Stimulated activated memory B cell treated with anti-CD40 and anti-IgM and Interleukin-4, amounts not matched to agents 10 μg/mL and 1 μg/mL and 100 μg/mL, for 72 hours (primary cell): ENCODE measurements around the gene SZRD1.
A peak's percentile ranks its signal among the peaks of the same experiment; 100 is the strongest.
"Not testable (repeated sequence)": the region's sequence is repeated elsewhere in the genome, so short reads cannot be mapped to it uniquely, and the experiment has no call there.

Experiments
- ATAC-seq: fragments of 150-1000 bp; cut with Tn5 transposase; 2 replicates; pipeline ENCODE4 v1.10.0; 2021
- H3K27ac Mint-ChIP-seq: one replicate; pipeline ENCODE4 v1.8.0; 2022; ENCODE audit warnings: mild to moderate bottlenecking, mixed read lengths
- H3K27me3 Mint-ChIP-seq: one replicate; pipeline ENCODE4 v1.8.0; 2022; ENCODE audit warnings: mixed read lengths
- H3K36me3 Mint-ChIP-seq: one replicate; pipeline ENCODE4 v1.8.0; 2022; ENCODE audit warnings: mixed read lengths
- H3K4me1 Mint-ChIP-seq: one replicate; pipeline ENCODE4 v1.8.0; 2022; ENCODE audit warnings: mixed read lengths
- H3K4me3 Mint-ChIP-seq: one replicate; pipeline ENCODE4 v1.8.0; 2022; ENCODE audit warnings: mild to moderate bottlenecking, moderate library complexity, mixed read lengths
- H3K9me3 Mint-ChIP-seq: one replicate; pipeline ENCODE4 v1.8.0; 2022; ENCODE audit warnings: mixed read lengths

The SZRD1 gene

DNA sequence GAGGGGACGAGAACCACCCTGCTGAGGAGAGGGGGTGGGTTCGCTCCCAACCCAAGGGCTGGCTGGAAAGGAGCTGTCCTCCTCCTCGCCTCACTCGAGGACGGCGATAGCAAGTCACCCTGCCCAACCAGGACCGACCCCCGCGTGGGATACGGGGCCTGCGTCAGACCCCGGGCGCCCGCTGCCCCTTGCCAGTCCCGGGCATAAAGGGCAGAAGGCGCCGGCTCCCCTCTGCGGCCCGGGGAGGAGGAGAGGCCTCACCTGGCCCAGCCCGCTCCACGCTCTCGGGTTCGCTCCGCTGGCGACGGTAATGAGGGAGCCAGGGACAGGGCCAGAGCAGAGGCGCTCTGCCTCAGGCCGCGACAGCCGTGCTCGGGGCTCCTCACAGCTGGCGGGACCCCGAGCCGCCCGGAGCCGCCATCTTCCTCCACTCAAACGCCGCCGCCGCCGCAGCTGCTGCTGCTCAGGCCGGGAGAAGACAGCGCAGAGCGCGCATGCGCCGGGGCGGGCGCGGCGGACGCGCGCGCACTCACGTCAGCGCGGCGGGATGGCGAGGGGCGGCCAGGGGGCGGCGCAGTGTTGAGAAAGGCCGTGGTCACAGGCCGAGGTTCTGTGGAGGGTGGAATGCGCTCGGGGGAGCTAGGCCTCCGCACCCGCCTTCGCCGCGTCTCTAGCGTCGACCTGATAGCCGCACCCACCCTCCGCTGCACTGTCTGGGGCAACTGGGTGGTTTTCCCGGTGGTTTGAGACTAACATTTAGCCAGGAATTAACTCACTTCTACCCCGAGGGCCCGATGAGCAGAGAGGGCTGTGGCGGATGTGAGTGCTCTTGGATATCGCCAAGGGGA lies 14.8 kb upstream of the SZRD1 start, which contains the start of gene FBXO42:
Gene FBXO42, minus strand, starts transcription at position 487 of the 848 bp plus-strand sequence. CDS start 37,062 bp downstream, outside the sequence.
- ATAC-seq, result peak; percentile 98
- Mint-ChIP-seq H3K36me3 (no peaks in the 10 kb centered on the region), H3K27ac (peak within 1 kb of the TSS; percentile 95), H3K4me3 (peak within 1 kb of the TSS; percentile 96), H3K27me3 (no peaks in the 10 kb centered on the region), H3K4me1 (peaks cover 34% of the 10 kb centered on the region), H3K9me3 (no peaks in the 10 kb centered on the region)

DNA sequence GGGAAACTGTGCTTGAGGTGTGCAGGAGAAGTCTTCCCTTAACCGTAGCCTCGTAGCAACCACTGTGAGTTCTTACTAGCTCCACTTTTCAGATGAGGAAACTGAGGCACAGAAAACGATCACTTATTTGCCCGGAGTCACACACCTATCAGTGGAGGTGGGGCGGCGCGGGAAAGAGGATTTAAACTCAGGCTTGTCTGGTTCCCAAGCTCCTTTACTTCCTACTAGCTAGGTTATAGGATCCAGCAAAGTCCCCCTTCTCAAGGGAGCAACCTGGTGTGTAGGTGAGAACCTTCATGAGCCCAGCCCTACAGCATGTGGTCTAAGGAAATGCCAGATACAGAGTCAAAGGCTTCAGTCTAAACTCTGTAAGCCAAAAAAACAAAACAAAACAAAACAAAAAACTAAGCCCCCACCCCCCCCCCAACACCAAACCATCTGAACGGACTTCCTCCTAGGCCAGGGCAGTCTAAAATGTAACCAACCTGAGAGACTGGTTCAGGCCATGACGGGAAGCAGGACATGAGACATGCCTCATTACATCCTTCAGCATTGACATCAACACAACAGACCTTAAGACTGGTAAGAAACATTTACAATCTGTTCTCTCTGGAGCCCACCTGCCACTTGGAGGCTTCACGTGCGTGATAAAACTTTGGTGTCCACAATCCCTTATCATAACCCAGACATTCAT lies 14.1 kb upstream of the SZRD1 start:
- ATAC-seq, result no peak
- Mint-ChIP-seq H3K36me3 (no peaks in the 10 kb centered on the region), H3K27me3 (no peaks in the 10 kb centered on the region), H3K9me3 (no peaks in the 10 kb centered on the region), H3K4me3 (peak overlapping the region; percentile 96), H3K27ac (peak overlapping the region; percentile 95), H3K4me1 (peaks cover 33% of the 10 kb centered on the region)

DNA sequence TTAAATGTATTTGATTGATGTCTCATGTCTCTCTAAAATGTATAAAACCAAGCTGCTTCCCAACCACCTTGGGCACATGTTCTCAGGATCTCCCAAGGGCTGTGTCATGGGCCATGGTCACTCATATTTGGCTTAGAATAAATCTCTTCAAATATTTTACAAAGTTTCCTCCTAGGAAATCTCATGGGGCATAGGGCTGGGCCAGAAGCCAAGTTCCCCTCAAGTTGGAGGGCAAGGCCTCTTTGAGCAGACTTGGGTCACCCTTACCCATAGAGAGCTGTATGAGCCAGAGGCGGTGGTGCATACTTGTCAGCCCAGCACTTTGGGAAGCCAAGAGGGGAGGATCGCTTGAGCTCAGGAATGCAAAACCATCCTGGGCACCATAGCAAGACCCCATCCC lies 12.4 kb upstream of the SZRD1 start:
- H3K27ac Mint-ChIP-seq, result no peak overlapping the region
- no peak for ATAC-seq

DNA sequence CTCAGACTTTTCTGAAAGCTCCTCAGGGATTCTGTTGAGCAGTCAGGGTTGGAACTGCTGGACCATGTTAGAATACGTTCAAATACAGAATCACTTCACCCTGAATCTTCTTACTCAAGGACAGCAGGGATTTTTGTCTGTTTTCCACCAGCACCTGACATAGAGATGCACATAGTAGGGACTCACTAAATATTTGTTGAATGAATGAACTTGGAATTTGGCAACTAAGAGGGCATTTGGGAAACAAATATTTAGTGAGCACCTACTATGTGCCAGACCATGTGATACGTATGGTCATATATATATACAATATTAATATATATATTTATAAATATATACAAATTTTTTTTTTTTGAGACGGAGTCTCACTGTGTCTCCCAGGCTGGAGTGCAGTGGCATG lies 10.2 kb upstream of the SZRD1 start:
- Mint-ChIP-seq H3K9me3 (no peaks in the 10 kb centered on the region), H3K27ac (no peak overlapping the region), H3K4me3 (no peak overlapping the region), H3K36me3 (no peaks in the 10 kb centered on the region), H3K27me3 (no peaks in the 10 kb centered on the region), H3K4me1 (peaks cover 3% of the 10 kb centered on the region)
- no peak for ATAC-seq

More for the DNA sequence above, 12.4 kb upstream of the SZRD1 start:
- Mint-ChIP-seq H3K4me1 (peaks cover 24% of the 10 kb centered on the region), H3K9me3 (no peaks in the 10 kb centered on the region), H3K27me3 (no peaks in the 10 kb centered on the region), H3K4me3 (no peak overlapping the region), H3K36me3 (no peaks in the 10 kb centered on the region)

DNA sequence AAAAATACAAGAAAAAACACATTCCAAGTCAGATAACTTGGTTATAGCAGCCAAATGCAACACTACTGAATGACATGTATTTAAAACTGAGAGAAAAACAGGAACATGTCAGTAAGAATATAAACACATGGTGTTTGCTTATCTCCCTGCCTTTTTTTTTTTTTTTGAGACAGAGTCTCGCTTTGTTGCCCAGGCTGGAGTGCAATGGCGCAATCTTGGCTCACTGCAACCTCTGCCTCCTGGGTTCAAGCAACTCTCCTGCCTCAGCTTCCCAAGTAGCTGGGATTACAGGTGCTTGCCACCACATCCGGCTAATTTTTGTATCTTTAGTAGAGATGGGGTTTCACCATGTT lies 1.9 kb upstream of the SZRD1 start:
- ATAC-seq, H3K4me3 Mint-ChIP-seq, H3K27ac Mint-ChIP-seq, H3K9me3 Mint-ChIP-seq, H3K27me3 Mint-ChIP-seq, H3K36me3 Mint-ChIP-seq: not testable (repeated sequence)
- H3K4me1 Mint-ChIP-seq, result peaks cover 20% of the 10 kb centered on the region

DNA sequence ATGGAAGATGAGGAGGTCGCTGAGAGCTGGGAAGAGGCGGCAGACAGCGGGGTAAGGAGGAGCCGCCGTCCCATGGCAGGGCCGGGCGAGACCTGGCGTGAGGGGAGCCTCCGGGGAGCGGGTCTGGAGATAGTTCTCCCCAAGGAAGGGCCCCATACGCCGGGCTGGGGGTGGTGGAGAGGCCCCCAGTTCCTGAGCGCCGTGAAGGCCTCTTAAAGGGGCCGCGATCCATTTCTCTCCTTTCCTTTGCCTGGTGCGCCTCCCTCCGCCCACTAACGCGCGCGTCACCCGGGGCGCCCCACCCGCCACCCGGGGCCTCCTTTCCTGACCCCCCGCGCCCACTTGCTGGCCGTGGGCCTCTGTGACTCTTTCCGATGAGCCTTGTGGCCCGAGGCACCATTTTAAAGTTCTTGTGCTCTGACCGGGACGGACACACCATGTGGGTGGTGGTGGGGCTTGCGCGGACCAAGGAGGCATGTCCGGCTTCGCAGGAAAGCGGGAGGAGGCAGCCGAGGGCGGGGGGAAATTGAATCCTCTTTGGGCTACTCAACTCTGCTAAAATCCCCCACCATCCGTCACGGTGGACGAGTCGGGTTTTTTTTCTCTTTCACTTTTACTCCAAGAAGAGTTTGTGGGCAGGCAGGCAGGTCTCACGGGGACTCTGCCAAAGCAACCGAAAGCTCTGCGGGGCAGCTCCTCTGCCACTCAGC lies 371 bp downstream of the SZRD1 start:
- peak overlapping the region; percentile 99 for H3K27ac Mint-ChIP-seq
- H3K4me1 Mint-ChIP-seq, result peaks cover 36% of the 10 kb centered on the region
- H3K36me3 Mint-ChIP-seq, result peaks cover 19% of the 10 kb centered on the region
- no peaks in the 10 kb centered on the region for H3K27me3 Mint-ChIP-seq
- peak; percentile 89 for ATAC-seq
- H3K4me3 Mint-ChIP-seq, result peak overlapping the region; percentile 97
- H3K9me3 Mint-ChIP-seq, result no peaks in the 10 kb centered on the region

DNA sequence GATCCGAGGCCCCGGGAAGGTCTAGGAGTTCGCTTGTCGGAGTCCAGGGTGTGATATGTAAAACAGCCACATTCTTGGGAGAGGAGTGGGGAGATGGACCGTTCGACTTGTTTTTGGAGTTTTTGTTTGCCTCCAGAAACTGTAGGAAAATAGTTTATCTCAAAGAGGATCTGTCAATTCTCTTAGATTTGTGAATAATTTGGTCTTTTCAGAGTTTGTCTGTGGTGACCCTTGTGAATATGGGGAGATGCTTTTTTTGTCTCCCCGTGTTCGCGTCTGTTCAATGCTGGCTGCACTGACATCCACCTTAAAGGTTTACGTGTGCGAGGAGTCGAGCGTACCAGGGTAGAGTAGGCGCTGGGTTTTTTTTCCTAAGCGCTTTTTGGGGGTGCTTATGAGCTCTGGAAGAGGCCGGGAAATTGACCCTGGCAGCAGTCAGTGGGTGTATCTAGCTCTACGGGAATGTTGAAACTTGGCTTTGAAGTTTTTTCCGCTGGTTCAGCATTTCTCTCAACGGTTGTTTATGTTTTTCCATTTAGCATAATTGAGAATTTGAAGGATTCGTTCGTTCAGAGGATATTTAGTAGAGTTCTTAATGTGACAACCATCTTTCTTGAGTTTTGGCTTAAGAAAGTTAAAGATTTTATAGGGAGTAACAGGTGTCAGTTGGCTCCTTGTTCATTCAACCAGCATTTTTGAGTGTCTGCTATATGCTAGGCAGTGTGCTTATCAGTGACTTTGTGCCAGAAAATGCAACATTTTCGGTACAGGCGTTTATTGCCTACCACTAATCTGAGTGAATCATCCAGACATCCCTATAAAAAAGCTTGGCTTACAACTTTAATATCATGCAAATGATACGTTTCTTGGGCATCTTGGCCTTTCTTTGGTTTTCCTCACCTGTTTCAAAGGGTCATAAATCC lies 1.2 kb downstream of the SZRD1 start:
- Mint-ChIP-seq H3K36me3 (peaks cover 27% of the 10 kb centered on the region), H3K4me1 (peaks cover 44% of the 10 kb centered on the region), H3K4me3 (peak overlapping the region; percentile 97), H3K27me3 (no peaks in the 10 kb centered on the region), H3K9me3 (no peaks in the 10 kb centered on the region), H3K27ac (peak overlapping the region; percentile 99)
- no peak for ATAC-seq

DNA sequence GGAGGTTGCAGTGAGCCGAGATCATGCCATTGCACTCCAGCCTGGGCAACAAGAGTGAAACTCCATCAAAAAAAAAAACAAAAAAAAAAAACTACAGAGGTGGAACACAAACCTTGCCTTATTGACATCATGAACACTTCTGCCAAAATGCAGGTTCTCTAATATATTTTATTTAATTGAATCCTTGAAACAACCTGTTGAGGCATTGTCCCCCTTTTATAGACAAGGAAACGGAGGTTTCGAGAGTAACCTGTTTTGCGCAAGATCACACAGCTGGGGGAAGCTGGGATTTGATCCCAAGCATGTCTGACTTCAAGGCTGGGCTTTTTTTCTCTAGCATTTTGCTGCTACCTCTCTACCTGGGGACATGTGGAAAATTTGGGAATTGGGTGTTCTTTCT lies 2.8 kb downstream of the SZRD1 start:
- no peak overlapping the region for H3K27ac Mint-ChIP-seq
- H3K4me3 Mint-ChIP-seq, result peak overlapping the region; percentile 97
- H3K4me1 Mint-ChIP-seq, result peaks cover 54% of the 10 kb centered on the region
- H3K27me3 Mint-ChIP-seq, result no peaks in the 10 kb centered on the region
- no peaks in the 10 kb centered on the region for H3K9me3 Mint-ChIP-seq
- ATAC-seq, result no peak
- peaks cover 36% of the 10 kb centered on the region for H3K36me3 Mint-ChIP-seq

DNA sequence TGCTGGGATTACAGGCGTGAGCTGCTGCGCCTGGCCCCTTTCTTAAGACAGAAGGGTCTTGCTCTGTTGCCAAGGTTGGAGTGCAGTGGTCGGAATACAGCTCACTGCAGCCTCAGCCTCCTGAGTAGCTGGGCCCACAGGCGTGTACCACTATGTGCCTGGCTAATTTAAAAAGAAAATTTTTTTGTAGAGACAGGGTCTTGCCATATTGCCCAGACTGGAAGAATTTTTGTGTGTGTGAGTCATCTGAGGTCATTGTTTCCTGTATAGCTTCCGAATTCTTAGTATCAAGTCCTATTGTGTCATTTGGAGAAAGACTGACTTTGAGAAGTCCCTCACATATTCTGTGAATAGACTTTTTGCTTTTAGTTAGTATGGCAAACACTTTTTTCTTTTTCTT lies 4.7 kb downstream of the SZRD1 start:
- H3K9me3 Mint-ChIP-seq, result no peaks in the 10 kb centered on the region
- peaks cover 69% of the 10 kb centered on the region for H3K4me1 Mint-ChIP-seq
- H3K36me3 Mint-ChIP-seq, result peaks cover 37% of the 10 kb centered on the region
- no peak for ATAC-seq
- peak overlapping the region; percentile 11 for H3K27ac Mint-ChIP-seq
- peak overlapping the region; percentile 53 for H3K4me3 Mint-ChIP-seq
- no peaks in the 10 kb centered on the region for H3K27me3 Mint-ChIP-seq

DNA sequence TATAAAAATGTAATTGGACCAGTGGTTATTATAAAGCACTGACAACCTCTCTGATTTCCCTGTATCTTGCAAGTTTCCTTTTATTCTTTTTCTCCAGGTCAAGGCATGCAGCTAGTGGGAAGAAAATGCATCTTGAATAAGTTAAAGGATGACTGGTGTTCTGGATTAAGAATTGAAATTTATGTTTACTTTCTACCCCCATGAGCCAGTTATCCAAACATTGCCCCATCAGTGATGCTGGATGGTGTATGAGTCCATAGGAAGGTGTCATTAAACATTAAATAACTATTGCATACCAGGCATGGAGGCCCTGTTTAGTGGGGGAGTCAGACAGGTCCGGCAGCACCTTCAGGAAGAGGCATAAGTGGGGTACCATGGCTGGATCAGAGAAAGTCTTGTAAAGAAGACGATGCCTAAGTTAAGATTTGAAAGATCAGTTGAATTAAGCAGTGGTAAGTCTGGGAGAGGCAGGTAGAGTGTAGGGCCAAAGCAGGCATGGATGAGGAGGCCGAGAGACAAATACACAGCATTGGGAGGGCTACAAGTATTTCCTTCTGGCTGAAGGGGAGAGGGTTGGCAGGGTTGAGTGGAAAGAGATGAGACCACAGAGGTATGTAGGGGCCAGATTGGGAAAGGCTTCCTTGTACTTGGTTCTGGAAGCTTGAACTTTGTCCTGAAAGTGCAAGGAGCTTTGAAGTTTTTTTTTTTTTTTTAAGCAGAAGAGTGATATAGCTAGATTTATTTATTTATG lies 5.7 kb downstream of the SZRD1 start:
- H3K4me1 Mint-ChIP-seq, result peaks cover 79% of the 10 kb centered on the region
- ATAC-seq, result no peak
- no peaks in the 10 kb centered on the region for H3K27me3 Mint-ChIP-seq
- H3K36me3 Mint-ChIP-seq, result peaks cover 42% of the 10 kb centered on the region
- peak overlapping the region; percentile 2 for H3K4me3 Mint-ChIP-seq
- no peaks in the 10 kb centered on the region for H3K9me3 Mint-ChIP-seq
- peak overlapping the region; percentile 11 for H3K27ac Mint-ChIP-seq

DNA sequence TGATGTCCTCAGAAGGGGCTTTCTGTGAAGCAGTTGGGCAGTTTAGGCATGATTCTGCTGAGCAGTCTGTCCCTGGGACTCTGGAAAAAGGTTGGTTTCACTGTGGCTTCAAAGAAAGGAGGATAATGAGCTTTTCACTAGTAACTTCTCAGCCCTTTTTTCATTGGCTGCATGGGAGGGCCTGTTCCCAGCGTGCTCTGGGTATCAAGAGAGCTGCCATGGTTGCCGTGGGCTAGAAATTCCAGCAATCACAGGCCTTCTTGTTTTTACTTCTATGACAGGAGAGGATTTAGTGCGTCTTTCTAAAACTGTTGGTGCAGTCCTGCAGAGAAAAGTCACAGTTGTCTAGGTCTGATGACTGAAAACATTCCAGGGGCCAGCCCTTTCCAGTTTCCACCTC lies 7.2 kb downstream of the SZRD1 start:
- Mint-ChIP-seq H3K36me3 (peaks cover 44% of the 10 kb centered on the region), H3K4me1 (peaks cover 79% of the 10 kb centered on the region), H3K27ac (no peak overlapping the region), H3K27me3 (no peaks in the 10 kb centered on the region), H3K9me3 (no peaks in the 10 kb centered on the region), H3K4me3 (no peak overlapping the region)
- no peak for ATAC-seq

DNA sequence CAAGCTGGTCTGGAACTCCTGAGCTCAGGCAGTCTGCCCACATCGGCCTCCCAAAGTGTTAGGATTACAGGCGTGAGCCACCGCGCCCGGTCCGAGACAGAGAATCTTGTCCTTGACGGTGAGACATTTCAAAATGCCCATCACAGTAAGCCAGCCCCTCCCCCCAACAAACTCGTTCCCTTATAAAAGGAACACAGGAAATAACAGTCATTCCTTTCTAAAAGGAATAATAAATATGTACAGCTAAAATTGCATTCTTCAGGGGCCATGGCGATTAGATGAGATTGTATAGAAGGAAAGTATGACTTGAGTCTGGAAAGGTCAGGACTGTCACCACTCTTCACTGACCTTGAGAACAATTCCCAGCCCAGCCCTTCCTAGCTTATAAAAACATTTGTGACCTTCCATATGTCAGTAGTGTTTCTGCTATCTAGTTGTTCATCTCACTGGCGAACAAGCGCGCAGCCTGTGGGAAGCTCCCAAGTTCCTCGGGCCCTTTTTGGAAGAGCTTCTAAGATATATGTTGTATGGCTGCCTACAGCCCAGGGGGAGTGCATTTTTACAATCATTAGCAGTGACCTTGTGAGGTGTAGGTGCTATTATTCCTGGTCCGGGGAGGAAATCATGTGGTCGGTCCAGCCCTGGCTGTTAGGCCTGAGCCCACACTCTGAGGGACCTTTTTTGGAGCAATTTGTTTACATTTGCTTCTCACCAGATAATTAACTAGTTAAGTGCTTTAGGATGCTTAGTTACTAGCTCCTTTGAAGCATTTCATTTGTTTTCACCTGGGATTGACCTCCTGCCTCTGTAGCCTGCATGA lies 8.7 kb downstream of the SZRD1 start:
- ATAC-seq, result no peak
- H3K36me3 Mint-ChIP-seq, result peaks cover 42% of the 10 kb centered on the region
- H3K9me3 Mint-ChIP-seq, result no peaks in the 10 kb centered on the region
- no peak overlapping the region for H3K27ac Mint-ChIP-seq
- H3K4me3 Mint-ChIP-seq, result no peak overlapping the region
- H3K4me1 Mint-ChIP-seq, result peaks cover 81% of the 10 kb centered on the region
- no peaks in the 10 kb centered on the region for H3K27me3 Mint-ChIP-seq

DNA sequence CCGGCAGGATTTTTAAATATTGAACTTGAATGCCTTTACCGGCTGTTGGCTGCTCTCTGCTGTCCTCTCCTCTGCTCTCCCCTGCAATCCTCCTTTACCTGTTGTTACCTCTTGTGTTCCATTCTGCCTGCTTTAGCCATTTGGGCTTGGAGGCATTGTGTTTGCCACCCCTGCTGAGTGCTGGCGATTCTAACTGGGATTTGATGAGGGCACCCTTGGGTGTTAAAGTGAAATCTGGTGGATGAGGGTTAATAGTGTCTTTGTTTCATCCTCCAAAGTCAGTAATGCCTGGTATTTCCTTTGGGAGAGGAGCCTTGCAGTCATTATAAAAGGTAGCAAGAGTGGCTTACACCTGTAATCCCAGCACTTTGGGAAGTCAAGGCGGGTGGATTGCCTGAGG lies 9.9 kb downstream of the SZRD1 start:
- Mint-ChIP-seq H3K9me3 (no peaks in the 10 kb centered on the region), H3K27ac (peak overlapping the region; percentile 31), H3K36me3 (peaks cover 37% of the 10 kb centered on the region), H3K4me1 (peaks cover 74% of the 10 kb centered on the region), H3K4me3 (no peak overlapping the region), H3K27me3 (no peaks in the 10 kb centered on the region)
- ATAC-seq, result no peak
